ENCODE results near the gene KIAA0825. TPM values are rescaled to one million over a fixed set of nuclear protein-coding genes. Genes with fewer than 3 reads are reported as not detected.
"Not testable (repeated sequence)": the region's sequence is repeated elsewhere in the genome, so short reads cannot be mapped to it uniquely, and the experiment has no call there.

Gene KIAA0825
- total RNA-seq, 1 donor from 2014 or later = 41.2 TPM

GRCh38 chr5:94153736-94154450 lies 464.5 kb downstream of the KIAA0825 start:
- DNase-seq (ENCODE audit: low spot score in 2 of 2) (no peak), FAIRE-seq (no peak)

- not testable (repeated sequence) for DNase-seq (ENCODE audit: low spot score in 2 of 2); FAIRE-seq
These were observed 474.8 kb downstream of the KIAA0825 start for GRCh38 chr5:94143621-94144020.

GRCh38 chr5:94140300-94140699 lies 478.1 kb downstream of the KIAA0825 start:
- DNase-seq (ENCODE audit: low spot score in 2 of 2) = no peak
- no peak for FAIRE-seq

DNA sequence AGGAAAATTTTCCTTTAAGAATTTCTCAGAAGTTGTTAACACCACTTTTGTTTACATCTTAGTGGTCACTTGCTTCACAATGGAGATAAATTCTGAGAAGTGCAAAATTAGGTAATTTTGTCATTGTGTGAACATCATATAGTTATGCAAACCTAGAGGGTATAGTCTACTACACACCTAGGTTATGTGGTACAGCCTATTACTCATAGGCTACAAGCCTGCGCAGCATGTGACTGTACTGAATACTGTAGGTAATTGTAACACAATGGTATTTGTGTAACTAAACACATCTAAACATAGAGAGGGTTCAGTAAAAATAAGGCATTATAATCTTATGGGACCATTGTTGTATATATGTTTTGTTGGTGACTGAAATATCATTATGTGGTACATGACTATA lies 488.3 kb downstream of the KIAA0825 start:
- DNase-seq (ENCODE audit: low spot score in 2 of 2) (no peak), FAIRE-seq (no peak)

DNA sequence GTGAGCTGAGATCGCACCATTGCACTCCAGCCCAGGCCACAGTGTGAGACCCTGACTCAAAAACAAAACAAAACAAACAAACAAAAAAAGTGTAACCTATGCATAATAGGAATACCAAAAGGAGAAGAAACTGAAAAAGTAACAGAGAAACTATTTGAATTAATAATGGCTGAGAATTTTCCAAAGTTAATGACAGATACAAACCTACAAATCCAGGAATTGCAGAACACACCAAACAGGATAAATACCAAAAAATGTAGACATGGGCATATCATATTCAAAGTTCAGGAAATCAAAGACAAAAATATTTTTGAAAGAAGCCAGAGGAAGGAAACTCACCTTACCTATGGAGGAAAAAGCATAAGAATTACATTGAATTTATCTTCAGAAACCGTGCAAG lies 493.3 kb downstream of the KIAA0825 start:
- DNase-seq (ENCODE audit: low spot score in 2 of 2) (no peak), FAIRE-seq (no peak)

- DNase-seq (ENCODE audit: low spot score in 2 of 2); FAIRE-seq: not testable (repeated sequence)
These were observed 502.1 kb downstream of the KIAA0825 start for GRCh38 chr5:94116317-94116716.

DNA sequence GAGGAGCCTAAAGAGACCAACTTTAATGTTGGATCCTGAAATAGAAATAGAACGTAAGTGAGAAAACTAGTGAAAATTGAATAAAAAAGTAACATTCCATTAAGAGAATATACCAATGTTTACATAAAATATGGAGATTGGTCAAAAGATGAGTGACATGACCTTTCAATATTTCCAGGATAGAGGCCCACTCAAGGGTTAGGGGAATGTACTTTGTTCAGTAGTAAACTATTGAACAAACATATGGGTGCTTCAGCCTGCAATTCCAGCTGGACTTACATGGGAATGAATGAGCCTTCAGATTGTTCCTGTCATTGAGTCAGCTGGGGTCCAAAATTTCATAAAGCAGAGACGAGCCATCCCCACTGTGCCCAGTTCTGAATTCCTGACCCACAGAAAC lies 505.3 kb downstream of the KIAA0825 start:
- no peak for FAIRE-seq

DNA sequence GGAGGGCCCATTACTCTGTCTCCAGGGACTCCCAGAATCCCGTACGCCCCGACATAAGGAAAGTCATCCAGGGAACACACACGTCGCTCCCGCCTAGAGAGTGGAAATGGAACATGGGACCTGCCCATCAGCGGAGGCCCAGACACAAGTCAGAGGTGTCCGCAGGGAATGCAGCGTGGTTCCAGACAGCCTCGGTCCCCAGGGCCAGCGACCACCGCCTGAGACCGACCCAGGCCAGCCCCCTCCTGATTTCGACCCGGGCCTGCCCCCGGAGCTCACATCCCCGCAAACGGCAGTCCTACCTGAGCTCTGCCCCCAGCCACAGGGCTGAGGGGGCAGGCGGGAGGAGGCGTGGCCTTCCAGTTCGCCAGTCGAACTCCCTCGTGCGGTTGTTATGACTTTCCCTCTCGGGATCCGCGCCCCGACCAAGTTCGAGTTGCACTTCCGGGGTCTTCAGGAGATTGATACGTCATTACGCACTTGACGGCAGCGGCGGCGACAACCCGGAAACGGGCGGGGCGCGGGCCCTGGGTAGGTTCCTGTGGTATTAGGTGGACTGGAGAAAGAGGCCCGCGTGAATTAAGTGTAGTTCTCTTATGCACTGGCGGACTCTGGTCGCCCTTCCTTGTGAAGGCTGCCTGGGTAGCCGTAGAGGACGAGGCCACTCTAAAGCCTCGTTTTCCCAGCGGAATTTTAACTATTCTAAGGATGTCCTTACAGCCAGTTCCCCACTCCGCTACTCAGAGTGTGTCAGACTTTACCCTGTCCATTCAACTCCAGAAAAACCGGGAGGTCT lies 507.0 kb downstream of the KIAA0825 start:
- FAIRE-seq = no peak
- peak; percentile 54 to 84 for DNase-seq (ENCODE audit: low spot score in 2 of 2)

More for the DNA sequence above, 505.3 kb downstream of the KIAA0825 start:
- DNase-seq (ENCODE audit: low spot score in 2 of 2) = no peak

DNA sequence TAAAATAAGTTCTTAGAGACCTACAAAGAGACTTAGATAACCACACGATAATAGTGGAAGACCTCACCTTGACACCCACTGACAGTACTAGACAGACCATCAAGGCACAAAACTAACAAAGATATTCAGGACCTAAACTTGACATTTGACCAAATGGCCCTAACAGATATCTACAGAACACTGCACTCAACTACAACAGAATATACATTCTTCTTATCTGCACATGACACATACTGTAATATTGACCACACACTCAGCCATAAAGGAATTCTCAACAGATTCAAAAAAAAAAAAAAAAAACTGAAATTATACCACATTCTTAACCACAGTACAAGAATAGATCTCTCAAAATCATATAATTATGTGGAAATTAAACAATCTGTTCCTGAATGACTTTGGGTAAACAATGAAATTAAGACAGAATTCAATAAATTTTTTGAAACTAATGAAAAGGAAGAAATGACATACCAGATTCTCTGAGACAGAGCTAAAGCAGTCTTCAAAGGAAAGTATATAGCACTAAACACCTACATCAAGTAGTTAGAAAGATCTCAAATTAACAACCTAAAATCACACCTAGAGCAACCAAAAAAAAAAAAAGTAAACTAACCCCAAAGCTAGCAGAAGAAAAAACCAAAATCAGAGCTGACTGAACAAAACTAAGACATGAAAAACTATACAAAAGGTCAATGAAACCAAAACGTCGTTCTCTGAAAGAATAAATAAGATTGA lies 514.7 kb downstream of the KIAA0825 start:
- DNase-seq (ENCODE audit: low spot score in 2 of 2) (no peak), FAIRE-seq (no peak)

Other genes starting within 250 kb of the KIAA0825 start
- 92.5 TPM for gene SLF1, start 65 bp upstream of the KIAA0825 start, total RNA-seq

All from frontal cortex (tissue), 4 donors.